Endodermal cell (in vitro differentiated cells): Measurements from ENCODE around the gene TPT1. TPM values are rescaled to one million over a fixed set of nuclear protein-coding genes. Genes with fewer than 3 reads are reported as not detected.

Source experiments
- DNase-seq: peaks from one replicate; pipeline ENCODE4 v3.0.0-alpha.2; 2017
- H3K27ac ChIP-seq: 2 replicates; pipeline ENCODE4 v1.5.1; 2013; ENCODE audit warnings: mild to moderate bottlenecking, low read depth, low read length, moderate library complexity
- H3K27me3 ChIP-seq: 2 replicates; pipeline ENCODE4 v1.6.1; 2013; ENCODE audit warnings: mild to moderate bottlenecking, low read length, moderate library complexity; ENCODE audit not compliant: insufficient read depth, control insufficient read depth, poor library complexity, severe bottlenecking
- H3K36me3 ChIP-seq: 2 replicates; pipeline ENCODE4 v1.7.0; 2013; ENCODE audit warnings: mild to moderate bottlenecking, low read length, moderate library complexity; ENCODE audit not compliant: control insufficient read depth, insufficient read depth
- H3K4me1 ChIP-seq: one replicate; pipeline ENCODE4 v1.7.0; 2013; ENCODE audit warnings: low read length; ENCODE audit not compliant: control insufficient read depth, insufficient read depth
- H3K4me3 ChIP-seq: 2 replicates; pipeline ENCODE4 v1.5.1; 2013; ENCODE audit warnings: mild to moderate bottlenecking, low read length, moderate library complexity
- H3K9ac ChIP-seq: 2 replicates; pipeline ENCODE4 v1.6.1; 2013; ENCODE audit warnings: mild to moderate bottlenecking, low read length, moderate library complexity; ENCODE audit not compliant: poor library complexity, severe bottlenecking; ENCODE audit errors: extremely low read depth
- H3K9me3 ChIP-seq: 2 replicates; pipeline ENCODE4 v1.6.1; 2013; ENCODE audit warnings: mild to moderate bottlenecking, low read length, moderate library complexity; ENCODE audit not compliant: control insufficient read depth
- H3K27ac Mint-ChIP-seq: 2 replicates; pipeline ENCODE4 v1.8.0; 2020; ENCODE audit warnings: mixed read lengths
- H3K27me3 Mint-ChIP-seq: 2 replicates; pipeline ENCODE4 v1.8.0; 2021; ENCODE audit warnings: mild to moderate bottlenecking, mixed read lengths; ENCODE audit not compliant: insufficient read depth
- H3K36me3 Mint-ChIP-seq: 2 replicates; pipeline ENCODE4 v1.8.0; 2020; ENCODE audit warnings: low read depth, mixed read lengths
- H3K4me1 Mint-ChIP-seq: 2 replicates; pipeline ENCODE4 v1.8.0; 2020; ENCODE audit warnings: mixed read lengths
- H3K4me3 Mint-ChIP-seq: 2 replicates; pipeline ENCODE4 v1.8.0; 2020; ENCODE audit warnings: mild to moderate bottlenecking, moderate library complexity, mixed read lengths
- H3K9me3 Mint-ChIP-seq: 2 replicates; pipeline ENCODE4 v1.8.0; 2020; ENCODE audit warnings: mild to moderate bottlenecking, mixed read lengths
- CTCF ChIP-seq: fragments of 200-600 bp; sonication (generic); conservative IDR thresholded peaks from 2 replicates; pipeline ENCODE4 v1.5.0; 2021; ENCODE audit warnings: antibody characterized with exemption, mild to moderate bottlenecking
- WGBS, 2 experiments: methylation state at CpG; one replicate each; pipeline versions ENCODE4 v1.1.5 to v1.1.7; 2013; ENCODE audit warnings: missing lambda C conversion rate in 2 of 2, mixed read lengths in 1 of 2; ENCODE audit not compliant: insufficient coverage in 1 of 2, insufficient read length in 1 of 2; 5-methylcytosine and 5-hydroxymethylcytosine counted together
- total RNA-seq, 2 donors: library from RNA; stranded (reverse); fragmentation: NEBNext Ultra II Directional in 1 of 2; extraction: Animal tissue kit (Norgen Biotek cat#: 25700) in 1 of 2; gene quantifications; 2 replicates in 1 of 2; 3 replicates in 1 of 2; pipeline ENCODE4 v1.2.1, GENCODE V29; 2021

The TPT1 gene
- total RNA-seq, 2 donors from 2014 or later = 2,192 to 2,586 TPM

GRCh38 chr13:45370922-45371406 lies 30.0 kb upstream of the TPT1 start:
- H3K27ac ChIP-seq = no peak overlapping the region
- Mint-ChIP-seq H3K27ac (no peak overlapping the region), H3K27me3 (no peaks in the 10 kb centered on the region), H3K4me1 (peaks cover 38% of the 10 kb centered on the region), H3K4me3 (no peak overlapping the region), H3K36me3 (peaks cover 14% of the 10 kb centered on the region), H3K9me3 (no peaks in the 10 kb centered on the region)
- DNase-seq = peak; percentile 94
- H3K9me3 ChIP-seq = no peaks in the 10 kb centered on the region
- 26% methylated on average over 20 to 30 of the region's 30 CpGs for WGBS, 2 experiments
- no peak overlapping the region for H3K9ac ChIP-seq
- TF ChIP-seq CTCF = peak; percentile 99
- no peaks in the 10 kb centered on the region for H3K27me3 ChIP-seq
- H3K4me3 ChIP-seq = peak overlapping the region; percentile 50
- peaks cover 14% of the 10 kb centered on the region for H3K4me1 ChIP-seq
- peaks cover 5% of the 10 kb centered on the region for H3K36me3 ChIP-seq

DNA sequence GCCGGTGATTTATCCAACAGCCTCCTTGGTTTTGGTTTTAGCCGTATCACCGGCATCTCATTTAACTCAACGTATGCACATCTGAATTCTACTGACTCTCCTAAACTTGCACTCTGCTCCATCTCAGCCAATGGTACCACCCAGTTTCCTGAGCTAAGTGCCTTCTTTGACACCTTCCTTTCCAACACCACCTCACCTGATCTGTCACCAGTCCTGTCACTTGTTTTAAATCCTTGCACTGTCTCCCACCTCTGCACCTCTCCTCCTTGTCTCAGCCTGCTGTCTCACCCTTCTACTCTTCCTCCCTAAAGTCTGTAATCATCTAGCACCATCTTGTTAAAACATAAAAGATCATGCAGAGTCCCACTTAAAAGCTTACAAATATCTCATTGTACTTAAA lies 28.1 kb upstream of the TPT1 start:
- Histone ChIP-seq H3K4me3 (no peak overlapping the region), H3K9me3 (no peaks in the 10 kb centered on the region), H3K4me1 (peaks cover 14% of the 10 kb centered on the region), H3K27ac (no peak overlapping the region), H3K9ac (no peak overlapping the region), H3K36me3 (peaks cover 5% of the 10 kb centered on the region), H3K27me3 (no peaks in the 10 kb centered on the region)
- WGBS, 2 experiments = 93 to 96% methylated on average over 4 of the region's 4 CpGs
- Mint-ChIP-seq H3K27me3 (no peaks in the 10 kb centered on the region), H3K36me3 (peaks cover 21% of the 10 kb centered on the region), H3K4me1 (peaks cover 44% of the 10 kb centered on the region), H3K4me3 (no peak overlapping the region), H3K9me3 (peaks cover 2% of the 10 kb centered on the region), H3K27ac (peak overlapping the region; percentile 0)
- DNase-seq = no peak
- TF ChIP-seq CTCF = no peak

DNA sequence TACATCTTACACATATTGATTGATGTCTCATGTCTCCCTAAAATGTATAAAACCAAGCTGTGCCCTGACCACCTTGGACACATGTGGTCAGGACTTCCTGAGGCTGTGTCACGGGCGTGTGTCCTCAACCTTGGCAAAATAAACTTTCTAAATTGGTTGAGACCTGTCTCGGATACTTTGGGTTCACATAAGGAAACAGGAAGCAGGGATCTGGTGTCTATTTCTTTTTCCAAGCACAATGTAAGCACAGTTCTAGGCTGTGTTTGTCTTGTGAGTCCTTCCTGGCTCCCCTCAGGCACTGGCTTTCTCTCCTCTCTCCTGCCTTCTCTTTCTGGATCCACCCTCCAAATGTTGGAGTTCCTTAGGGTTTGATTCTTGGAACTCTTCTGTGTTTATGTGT lies 27.6 kb upstream of the TPT1 start:
- H3K27me3 Mint-ChIP-seq = no peaks in the 10 kb centered on the region
- H3K27ac Mint-ChIP-seq = peak overlapping the region; percentile 18
- TF ChIP-seq CTCF = no peak
- H3K9me3 Mint-ChIP-seq = peaks cover 7% of the 10 kb centered on the region
- no peak for DNase-seq
- Histone ChIP-seq H3K27ac (no peak overlapping the region), H3K9ac (no peak overlapping the region), H3K27me3 (no peaks in the 10 kb centered on the region), H3K4me3 (no peak overlapping the region), H3K9me3 (peaks cover 1% of the 10 kb centered on the region), H3K4me1 (peaks cover 14% of the 10 kb centered on the region), H3K36me3 (peaks cover 10% of the 10 kb centered on the region)
- WGBS, 2 experiments = 91 to 93% methylated on average over 3 of the region's 3 CpGs
- H3K4me3 Mint-ChIP-seq = no peak overlapping the region
- peaks cover 25% of the 10 kb centered on the region for H3K36me3 Mint-ChIP-seq
- peaks cover 44% of the 10 kb centered on the region for H3K4me1 Mint-ChIP-seq
